SK-N-SH treated with all-trans-retinoic acid at 6 μM for 48 hours (cell line): ENCODE measurements around the gene WDR48.
A peak's percentile ranks its signal among the peaks of the same experiment; 100 is the strongest.

Experiments
- ATAC-seq: fragments of 200-7000 bp; cut with Tn5 transposase; 3 replicates; pipeline ENCODE4 v1.9.1; 2020; ENCODE audit warnings: mild to moderate bottlenecking, moderate library complexity
- ARNTL ChIP-seq: fragments of 450-650 bp; formaldehyde crosslinking; IDR thresholded peaks from 2 replicates; pipeline ENCODE4 v1.5.0; 2020; ENCODE audit warnings: low read depth, mild to moderate bottlenecking, moderate library complexity, borderline replicate concordance
- BACH2 ChIP-seq: fragments of 250-450 bp; sonication (Bioruptor Pico); IDR thresholded peaks from 2 replicates; pipeline ENCODE4 v1.9.0; 2021; ENCODE audit warnings: mild to moderate bottlenecking, borderline replicate concordance
- CREB5 ChIP-seq: fragments of 250-450 bp; sonication (Bioruptor Pico); IDR thresholded peaks from 2 replicates; pipeline ENCODE4 v1.5.1; 2020; ENCODE audit warnings: low read depth, mild to moderate bottlenecking, moderate library complexity
- CSRNP3 ChIP-seq: fragments of 250-450 bp; sonication (Bioruptor Pico); IDR thresholded peaks from 2 replicates; pipeline ENCODE4 v1.5.1; 2021; ENCODE audit warnings: mild to moderate bottlenecking, moderate library complexity
- ESRRG ChIP-seq: fragments of 250-450 bp; sonication (Bioruptor Pico); IDR thresholded peaks from 2 replicates; pipeline ENCODE4 v1.6.1; 2021; ENCODE audit warnings: mild to moderate bottlenecking
- GLIS3 ChIP-seq: fragments of 250-450 bp; sonication (Bioruptor Pico); IDR thresholded peaks from 2 replicates; pipeline ENCODE4 v1.5.0; 2020; ENCODE audit warnings: mild to moderate bottlenecking, moderate library complexity
- ISL1 ChIP-seq: fragments of 250-450 bp; sonication (Bioruptor Pico); IDR thresholded peaks from 2 replicates; pipeline ENCODE4 v2.1.2; 2022; ENCODE audit warnings: mild to moderate bottlenecking, moderate library complexity
- OSR1 ChIP-seq: fragments of 250-450 bp; sonication (Bioruptor Pico); IDR thresholded peaks from 2 replicates; pipeline ENCODE4 v1.8.0; 2022; ENCODE audit warnings: moderate library complexity, mild to moderate bottlenecking, inconsistent platforms
- PATZ1 ChIP-seq: fragments of 250-450 bp; sonication (Bioruptor Pico); IDR thresholded peaks from 2 replicates; pipeline ENCODE4 v1.8.0; 2020; ENCODE audit warnings: mild to moderate bottlenecking, moderate library complexity, borderline replicate concordance
- POU6F1 ChIP-seq: fragments of 250-450 bp; sonication (Bioruptor Pico); IDR thresholded peaks from 2 replicates; pipeline ENCODE4 v1.8.0; 2021; ENCODE audit warnings: low read depth, mild to moderate bottlenecking, moderate library complexity, borderline replicate concordance
- PPARA ChIP-seq: fragments of 250-450 bp; sonication (Bioruptor Pico); IDR thresholded peaks from 2 replicates; pipeline ENCODE4 v1.5.0; 2020; ENCODE audit warnings: mild to moderate bottlenecking, borderline replicate concordance
- RARB ChIP-seq: fragments of 250-450 bp; sonication (Bioruptor Pico); IDR thresholded peaks from 2 replicates; pipeline ENCODE4 v1.8.0; 2021; ENCODE audit warnings: mild to moderate bottlenecking, moderate library complexity
- SNAI2 ChIP-seq: fragments of 250-450 bp; sonication (Bioruptor Pico); IDR thresholded peaks from 2 replicates; pipeline ENCODE4 v1.5.0; 2020; ENCODE audit warnings: mild to moderate bottlenecking, moderate library complexity
- TCF4 ChIP-seq: fragments of 250-450 bp; sonication (Bioruptor Pico); IDR thresholded peaks from 2 replicates; pipeline ENCODE4 v1.8.0; 2021; ENCODE audit warnings: mild to moderate bottlenecking, moderate library complexity, borderline replicate concordance
- TSHZ2 ChIP-seq: fragments of 250-450 bp; sonication (Bioruptor Pico); IDR thresholded peaks from 2 replicates; pipeline ENCODE4 v1.5.0; 2020; ENCODE audit warnings: mild to moderate bottlenecking, moderate library complexity
- ZC3H10 ChIP-seq: fragments of 250-450 bp; sonication (Bioruptor Pico); IDR thresholded peaks from 2 replicates; pipeline ENCODE4 v1.5.1; 2021; ENCODE audit warnings: mild to moderate bottlenecking, moderate library complexity
- ZFP3 ChIP-seq: fragments of 250-450 bp; sonication (Bioruptor Pico); IDR thresholded peaks from 2 replicates; pipeline ENCODE4 v1.5.0; 2020; ENCODE audit warnings: mild to moderate bottlenecking, moderate library complexity
- ZFP30 ChIP-seq: fragments of 450-650 bp; formaldehyde crosslinking; IDR thresholded peaks from 2 replicates; pipeline ENCODE4 v1.5.0; 2022; ENCODE audit warnings: mild to moderate bottlenecking, moderate library complexity
- ZNF565 ChIP-seq: fragments of 450-650 bp; formaldehyde crosslinking; conservative IDR thresholded peaks from 2 replicates; pipeline ENCODE4 v1.5.0; 2020; ENCODE audit warnings: low read depth, mild to moderate bottlenecking, moderate library complexity
- ZNF70 ChIP-seq: fragments of 450-650 bp; formaldehyde crosslinking; IDR thresholded peaks from 2 replicates; pipeline ENCODE4 v1.5.0; 2020; ENCODE audit warnings: mild to moderate bottlenecking, moderate library complexity
- ZNF8 ChIP-seq: fragments of 450-650 bp; formaldehyde crosslinking; IDR thresholded peaks from 2 replicates; pipeline ENCODE4 v1.5.0; 2020; ENCODE audit warnings: mild to moderate bottlenecking, moderate library complexity

WDR48 gene

GRCh38 chr3:39104961-39105686 is 53.3 kb downstream of the WDR48 start:
- ATAC-seq = no peak
- TF ChIP-seq ISL1 (CRISPR knock-in tag) (no peak), OSR1 (no peak), RARB (CRISPR knock-in tag) (no peak), ARNTL (CRISPR knock-in tag) (no peak), SNAI2 (CRISPR knock-in tag) (no peak)

- ATAC-seq = no peak
Observed at GRCh38 chr3:39105687-39106063, 53.9 kb downstream of the WDR48 start.

GRCh38 chr3:39106281-39106811 is 54.5 kb downstream of the WDR48 start:
- TF ChIP-seq ZNF8 (CRISPR knock-in tag) (no peak), ZFP30 (CRISPR knock-in tag) (no peak), ISL1 (CRISPR knock-in tag) (no peak), CREB5 (CRISPR knock-in tag) (no peak)
- ATAC-seq = peak; percentile 11

More at GRCh38 chr3:39105687-39106063, 53.9 kb downstream of the WDR48 start:
- no peak for TF ChIP-seq ZNF8 (CRISPR knock-in tag)
- TF ChIP-seq POU6F1 (CRISPR knock-in tag) = no peak
- no peak for TF ChIP-seq CSRNP3 (CRISPR knock-in tag)
- TF ChIP-seq BACH2 = no peak
- TF ChIP-seq, all 23 proteins: peak for 0

GRCh38 chr3:39106851-39107387 is 55.1 kb downstream of the WDR48 start:
- ATAC-seq = peak; percentile 62
- TF ChIP-seq ZNF70 (CRISPR knock-in tag) (no peak), TCF4 (CRISPR knock-in tag) (no peak), CSRNP3 (CRISPR knock-in tag) (no peak), ZNF565 (CRISPR knock-in tag) (no peak), PPARA (CRISPR knock-in tag) (no peak), GLIS3 (no peak), TSHZ2 (CRISPR knock-in tag) (no peak), PATZ1 (CRISPR knock-in tag) (no peak), ZFP30 (CRISPR knock-in tag) (no peak), RARB (CRISPR knock-in tag) (no peak), ESRRG (CRISPR knock-in tag) (no peak), ZNF8 (CRISPR knock-in tag) (no peak), ZFP3 (CRISPR knock-in tag) (no peak), POU6F1 (CRISPR knock-in tag) (no peak), OSR1 (no peak), BACH2 (no peak), ZC3H10 (CRISPR knock-in tag) (no peak)
